Fibroblast of skin of right quadriceps (primary cell): ENCODE measurements around the gene LYST.
"Not testable (repeated sequence)": the region's sequence is repeated elsewhere in the genome, so short reads cannot be mapped to it uniquely, and the experiment has no call there.

Experiments used
- DNase-seq: peaks from one replicate; pipeline ENCODE4 v3.0.0-alpha.2; 2013

The LYST gene

GRCh38 chr1:235855811-235856429 is 10.8 kb downstream of the LYST start:
- no peak for DNase-seq

- DNase-seq, result no peak
These were observed 12.4 kb downstream of the LYST start for GRCh38 chr1:235854347-235854746.

DNA sequence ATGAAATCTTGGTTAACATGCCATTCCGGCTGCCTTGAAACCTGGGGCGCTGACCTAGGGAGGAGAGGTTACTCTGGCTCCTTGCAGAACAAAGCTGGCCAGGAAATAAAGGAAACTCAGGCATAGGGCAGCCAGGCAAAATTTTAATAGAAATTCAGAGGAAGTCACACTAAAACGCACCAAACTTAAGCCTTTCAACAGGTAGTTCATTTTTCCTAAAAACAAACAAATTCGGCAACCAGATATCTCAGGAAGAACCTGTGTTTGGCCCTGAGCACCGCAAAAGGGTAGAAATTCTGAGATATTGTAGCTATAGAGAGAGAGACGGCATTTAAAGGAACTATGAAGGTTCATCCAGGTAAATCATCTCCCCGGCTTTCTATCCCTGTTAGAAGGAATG is 13.1 kb downstream of the LYST start:
- DNase-seq, result no peak

GRCh38 chr1:235852887-235853286 is 13.8 kb downstream of the LYST start:
- no peak for DNase-seq

DNA sequence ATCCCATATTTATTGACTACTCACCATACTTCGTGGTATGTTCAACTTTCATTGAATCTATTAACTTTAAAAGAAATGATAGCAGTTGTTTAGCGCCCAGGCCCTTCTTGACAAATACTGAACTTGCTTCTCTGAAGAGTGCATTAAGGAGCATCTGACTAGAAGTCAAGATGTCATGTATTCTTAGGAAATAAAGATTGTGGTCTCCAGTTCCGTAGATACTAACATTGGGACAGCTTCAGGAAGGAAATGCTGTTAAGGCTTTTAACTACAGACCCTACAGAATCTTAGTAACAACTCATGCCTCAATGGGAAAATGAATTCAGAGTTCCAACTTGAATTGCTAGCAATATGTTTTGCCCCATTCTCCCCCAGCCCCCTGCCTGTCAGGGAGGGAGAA is 14.8 kb downstream of the LYST start:
- DNase-seq, result no peak

GRCh38 chr1:235848251-235848650 is 18.5 kb downstream of the LYST start:
- DNase-seq, result not testable (repeated sequence)

GRCh38 chr1:235845656-235846107 is 21.0 kb downstream of the LYST start:
- DNase-seq, result not testable (repeated sequence)

DNA sequence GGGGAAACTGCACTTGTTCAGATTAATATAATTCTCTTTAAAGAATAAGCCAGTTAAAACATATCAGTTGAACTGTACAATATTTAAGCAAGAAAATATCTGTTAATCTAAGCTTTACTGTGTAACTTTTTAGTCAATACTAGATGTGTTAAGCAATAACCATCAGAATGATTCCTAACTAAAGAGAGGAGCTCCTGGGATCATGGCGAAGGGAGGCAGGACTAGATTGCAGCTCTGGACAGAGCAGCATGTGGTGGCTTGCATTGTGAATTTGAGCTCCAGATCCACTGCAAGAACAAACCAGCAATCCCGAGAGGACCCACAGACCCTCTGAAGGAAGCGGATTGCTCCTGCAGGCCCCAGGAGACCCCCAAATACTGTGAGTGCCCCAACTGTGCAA is 21.9 kb downstream of the LYST start:
- no peak for DNase-seq

GRCh38 chr1:235843461-235843961 is 23.2 kb downstream of the LYST start:
- DNase-seq, result peak; percentile 50

GRCh38 chr1:235841938-235842545 is 24.7 kb downstream of the LYST start:
- no peak for DNase-seq

- DNase-seq, result no peak
These were observed 28.7 kb downstream of the LYST start for GRCh38 chr1:235838021-235838420.

- no peak for DNase-seq
These were observed 31.5 kb downstream of the LYST start for GRCh38 chr1:235835226-235835625.

DNA sequence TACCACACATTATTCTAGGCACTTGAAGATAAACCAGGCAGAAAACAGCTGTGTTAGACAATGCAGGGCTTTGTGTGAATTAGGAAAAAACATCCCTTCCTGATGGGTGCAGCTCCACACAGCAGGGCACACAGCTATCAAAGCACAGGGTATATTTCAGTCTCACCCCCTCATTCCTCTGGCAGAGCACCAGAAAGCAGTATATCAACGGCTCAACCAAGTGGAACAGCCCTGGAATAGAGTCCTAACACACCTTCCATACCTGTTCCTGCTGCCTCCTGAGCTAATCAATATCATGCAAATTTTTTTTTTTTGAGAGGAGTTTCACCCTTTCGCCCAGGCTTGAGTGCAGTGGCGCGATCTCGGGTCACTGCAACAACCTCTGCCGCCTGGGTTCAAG is 32.1 kb downstream of the LYST start:
- DNase-seq, result no peak

DNA sequence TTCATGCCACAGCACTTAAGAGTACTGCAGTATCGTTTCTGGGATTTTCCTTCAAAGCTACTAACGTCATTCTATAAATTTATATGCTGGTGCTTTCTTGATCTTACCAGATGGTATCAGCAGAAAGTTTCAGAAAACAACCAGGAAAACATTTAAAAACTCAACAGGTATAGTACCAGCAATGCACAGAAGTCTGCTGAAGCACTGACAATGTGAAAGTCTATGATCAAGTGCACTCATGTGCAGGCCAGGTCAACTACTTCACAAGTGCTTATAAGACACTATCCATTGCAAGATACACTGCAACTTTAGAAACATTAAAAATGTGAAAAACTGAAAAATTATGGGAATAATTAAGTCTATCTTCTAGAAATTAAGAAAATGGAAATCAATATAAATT is 34.7 kb downstream of the LYST start:
- DNase-seq, result no peak

DNA sequence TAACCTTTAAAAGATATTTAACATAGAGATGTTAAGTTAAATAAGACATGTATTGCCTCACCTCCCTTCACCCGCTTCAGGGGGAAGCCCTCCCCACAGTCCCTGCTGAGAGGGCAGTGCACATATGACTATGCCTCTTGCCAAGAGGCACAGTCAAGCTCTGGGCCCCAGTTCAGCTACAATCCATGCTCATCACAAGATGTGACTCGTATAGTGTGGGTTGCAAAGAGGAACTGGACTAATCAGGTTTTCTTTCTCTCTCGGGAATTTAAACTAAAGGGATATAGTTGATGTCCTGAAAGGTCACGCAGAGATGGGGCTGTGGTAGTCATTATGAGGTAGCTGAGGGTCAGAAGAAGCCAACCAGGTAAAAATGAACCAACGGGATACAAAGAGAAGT is 35.6 kb downstream of the LYST start:
- DNase-seq, result peak; percentile 70

- DNase-seq, result no peak
These were observed 40.4 kb downstream of the LYST start for GRCh38 chr1:235826102-235826854.

DNA sequence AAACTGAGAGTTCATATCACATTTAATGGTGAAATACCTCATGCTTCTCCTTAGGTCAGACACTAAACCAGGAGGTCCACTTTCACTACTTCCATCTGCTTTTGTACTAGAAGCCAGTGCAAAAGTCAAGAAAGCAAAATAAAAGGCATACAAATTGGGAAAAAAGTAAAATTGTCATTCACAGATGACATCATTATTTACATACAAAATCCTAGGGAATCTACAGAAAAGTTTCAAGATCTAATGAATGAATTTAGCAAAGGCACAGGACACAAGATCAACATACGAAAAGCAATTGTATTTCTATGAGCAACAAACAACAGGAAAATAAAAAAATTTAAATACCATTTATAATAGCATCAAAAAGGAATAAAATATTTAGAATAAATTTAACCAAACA is 41.5 kb downstream of the LYST start:
- no peak for DNase-seq

DNA sequence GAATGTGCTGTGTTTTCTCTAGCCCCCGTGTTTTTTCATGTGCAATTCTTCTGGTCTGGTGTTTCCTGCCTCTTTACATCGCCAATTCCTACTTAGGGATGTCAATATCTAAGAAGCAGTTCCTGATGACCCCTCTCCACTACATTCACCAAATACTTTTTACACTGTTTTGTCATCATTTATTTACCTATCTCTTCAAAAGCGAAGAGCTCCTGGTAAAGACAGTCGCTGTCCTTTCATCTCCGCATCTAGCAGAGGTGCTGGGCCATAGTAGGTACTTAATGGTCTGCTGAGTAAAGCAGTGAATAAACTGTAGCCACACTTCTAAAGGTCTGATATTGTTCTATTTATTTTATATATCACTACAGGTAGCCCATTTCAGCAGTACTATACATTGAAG is 43.0 kb downstream of the LYST start:
- no peak for DNase-seq

DNA sequence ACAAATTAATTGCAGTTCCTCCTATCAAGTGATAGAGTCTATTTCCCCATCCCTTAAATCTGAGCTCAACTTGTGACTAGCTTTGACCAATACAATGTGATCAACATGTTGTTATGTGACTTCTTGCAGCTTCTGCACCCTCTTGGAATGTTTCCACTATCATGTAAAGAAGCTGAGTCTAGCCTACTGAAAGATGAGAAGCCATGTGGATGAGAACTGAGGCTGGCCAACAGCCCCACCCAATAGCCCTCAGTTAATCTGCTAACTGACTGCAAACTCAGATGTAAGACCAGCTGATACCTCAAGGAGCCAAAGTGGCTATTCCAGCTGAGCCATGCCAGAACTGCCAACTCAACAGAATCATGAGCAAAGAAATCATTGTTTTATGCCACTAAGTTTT is 44.0 kb downstream of the LYST start:
- DNase-seq, result no peak

- DNase-seq, result peak; percentile 80
These were observed 45.2 kb downstream of the LYST start for GRCh38 chr1:235821361-235821981.

DNA sequence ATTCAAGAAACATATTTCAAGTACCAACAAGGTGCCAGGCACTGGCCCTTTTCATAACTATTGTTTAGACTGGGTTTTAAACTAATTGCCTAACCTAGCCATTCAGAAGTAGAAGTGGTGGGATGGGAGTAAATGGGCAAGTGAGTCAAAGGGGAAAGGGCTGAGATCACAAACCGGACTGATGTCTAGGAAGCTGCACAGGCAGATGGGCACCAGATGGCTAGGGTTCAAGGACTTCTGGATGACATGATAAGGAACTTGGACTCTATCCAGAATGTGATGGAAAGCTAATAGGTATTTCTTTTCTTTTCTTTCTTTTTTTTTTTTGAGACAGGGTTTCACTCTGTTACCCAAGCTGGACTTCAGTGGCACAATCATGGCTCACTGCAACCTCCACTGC is 46.6 kb downstream of the LYST start:
- DNase-seq, result no peak

- DNase-seq, result no peak
These were observed 48.0 kb downstream of the LYST start for GRCh38 chr1:235818632-235819136.

GRCh38 chr1:235817101-235817728 is 49.5 kb downstream of the LYST start:
- no peak for DNase-seq
